PC-3 (cell line): Measurements from ENCODE around the gene COLEC12.

Source experiments
- CTCF ChIP-seq: fragments of 300-600 bp; sonication (generic); conservative IDR thresholded peaks from 2 replicates; pipeline ENCODE4 v1.5.1; 2017; ENCODE audit warnings: antibody characterized with exemption, low read depth, mild to moderate bottlenecking, low read length
- EZH2 ChIP-seq: fragments of 300-600 bp; sonication (generic); IDR thresholded peaks from one replicate; pipeline ENCODE4 v1.6.1; 2017; ENCODE audit warnings: antibody characterized with exemption, mild to moderate bottlenecking, low read length; ENCODE audit not compliant: unreplicated experiment
- EZH2phosphoT487 ChIP-seq: fragments of 300-600 bp; sonication (generic); IDR thresholded peaks from 2 replicates; pipeline ENCODE4 v1.6.1; 2018; ENCODE audit warnings: mild to moderate bottlenecking, antibody characterized with exemption, low read length, borderline replicate concordance

GRCh38 chr18:269480-270095 lies 230.9 kb downstream of the COLEC12 start:
- no peak for TF ChIP-seq CTCF
- no peak for TF ChIP-seq EZH2
- no peak for TF ChIP-seq EZH2phosphoT487
